GM13977 (cell line): ENCODE data around the gene JAGN1.

Experiments used
- DNase-seq: peaks from one replicate; pipeline ENCODE4 v3.0.0; 2012; ENCODE audit warnings: low spot score
- CTCF ChIP-seq: IDR thresholded peaks from 2 replicates; pipeline ENCODE4 v1.5.1; 2012; ENCODE audit warnings: mild to moderate bottlenecking, control low read depth; ENCODE audit not compliant: insufficient read depth; ENCODE audit errors: extremely low read depth, missing control alignments
- in situ Hi-C: fragments of 300-500 bp; cut with MboI; formaldehyde crosslinking; loops from one replicate; pipeline ENCODE4 v1.12.0; 2022; ENCODE audit warnings: low sequenced_read_pairs, low pct_unique_long_range_greater_than_20kb, mixed read lengths, inconsistent platforms; ENCODE audit not compliant: unreplicated experiment

Gene JAGN1

DNA sequence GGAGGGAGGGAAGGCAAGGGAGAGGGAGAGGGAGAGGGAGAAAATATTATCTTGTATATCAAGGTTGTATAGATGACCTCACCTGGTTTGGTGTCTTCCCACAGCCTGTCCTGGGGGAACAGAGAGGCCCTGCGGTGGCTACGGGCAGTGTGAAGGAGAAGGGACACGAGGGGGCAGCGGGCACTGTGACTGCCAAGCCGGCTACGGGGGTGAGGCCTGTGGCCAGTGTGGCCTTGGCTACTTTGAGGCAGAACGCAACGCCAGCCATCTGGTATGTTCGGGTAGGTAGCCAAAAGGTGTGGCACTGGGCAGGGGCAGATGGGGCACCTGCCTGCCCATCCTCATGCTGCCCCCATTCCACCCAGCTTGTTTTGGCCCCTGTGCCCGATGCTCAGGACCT lies 50.3 kb downstream of the JAGN1 start:
- in situ Hi-C loops = no loop called here
- no peak for TF ChIP-seq CTCF
- no peak for DNase-seq

- TF ChIP-seq CTCF = no peak
- in situ Hi-C loops = no loop called here
Observed at GRCh38 chr3:9942164-9942563, 51.8 kb downstream of the JAGN1 start.

DNA sequence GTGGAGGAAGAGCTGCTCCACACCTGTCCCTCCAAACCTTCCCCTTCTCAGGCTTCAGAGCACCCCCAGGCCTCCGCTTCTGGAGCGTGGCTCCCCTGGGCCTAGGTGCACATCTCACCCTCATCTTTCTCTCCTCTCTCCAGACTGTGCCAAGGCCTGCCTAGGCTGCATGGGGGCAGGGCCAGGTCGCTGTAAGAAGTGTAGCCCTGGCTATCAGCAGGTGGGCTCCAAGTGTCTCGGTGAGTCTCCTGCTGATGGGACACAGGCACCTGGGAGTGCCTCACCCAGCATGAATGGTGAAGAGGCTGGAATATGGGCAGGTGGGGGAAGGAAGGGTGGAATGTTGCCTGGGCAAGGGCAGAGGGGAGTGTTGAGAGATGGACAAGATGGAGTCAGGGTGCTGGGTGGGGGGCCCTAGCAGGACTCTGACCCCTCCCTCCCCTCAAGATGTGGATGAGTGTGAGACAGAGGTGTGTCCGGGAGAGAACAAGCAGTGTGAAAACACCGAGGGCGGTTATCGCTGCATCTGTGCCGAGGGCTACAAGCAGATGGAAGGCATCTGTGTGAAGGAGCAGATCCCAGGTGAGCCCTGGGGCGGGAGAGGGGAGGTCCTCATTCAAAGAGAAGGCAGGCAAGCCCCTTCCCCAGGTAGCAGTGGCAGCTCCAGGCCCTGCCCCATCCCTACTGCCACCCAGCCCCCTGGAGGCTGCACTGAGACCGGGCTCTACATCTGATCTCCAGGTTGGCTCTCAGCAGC lies 52.7 kb downstream of the JAGN1 start:
- no peak for TF ChIP-seq CTCF
- no peak for DNase-seq
- in situ Hi-C loops = no loop called here

More at GRCh38 chr3:9942164-9942563, 51.8 kb downstream of the JAGN1 start:
- no peak for DNase-seq
